Measurements from ENCODE around the gene ENGASE.

- TF ChIP-seq POLR2A (IDR thresholded peaks at IDR 0.05; ENCODE audit: control extremely low read depth in 1 of 2, low read depth in 2 of 2, low read length in 2 of 2) (no peak), RAD21 (IDR thresholded peaks at IDR 0.05 in 1 of 2, conservative IDR thresholded peaks at IDR 0.05 in 1 of 2; ENCODE audit: low read depth in 2 of 2, low read length in 2 of 2) (peak; percentile 76 to 82), EP300 (IDR thresholded peaks at IDR 0.05; ENCODE audit: borderline replicate concordance in 1 of 2, low read depth in 2 of 2, low read length in 2 of 2) (no peak), KDM1A (IDR thresholded peaks at IDR 0.05; ENCODE audit: borderline replicate concordance, low read length) (no peak), HDAC6 (IDR thresholded peaks at IDR 0.05; ENCODE audit: low read depth, low read length) (no peak), YY1 (IDR thresholded peaks at IDR 0.05; ENCODE audit: low read depth, low read length) (no peak), CTCF (IDR thresholded peaks at IDR 0.05; ENCODE audit: control extremely low read depth in 1 of 3, insufficient read depth in 1 of 3, low read depth in 1 of 3, low read length in 3 of 3) (peak; percentile 95 to 96 (median 95)), CEBPB (IDR thresholded peaks at IDR 0.05; ENCODE audit: low read depth, low read length) (no peak), RFX5 (IDR thresholded peaks at IDR 0.05; ENCODE audit: borderline replicate concordance, low read depth, low read length) (no peak)
Measured at GRCh38 chr17:79045842-79046196, 28.8 kb upstream of the ENGASE start.
